A673 (cell line): ENCODE measurements around the gene SEPSECS.

ENCODE experiments used
- EZH2 ChIP-seq: fragments of 200-600 bp; sonication (generic); IDR thresholded peaks from 2 replicates; pipeline ENCODE4 v1.6.1; 2017; ENCODE audit warnings: borderline replicate concordance, low read depth, mild to moderate bottlenecking, mixed read lengths, antibody characterized with exemption, low read length; ENCODE audit not compliant: poor library complexity, severe bottlenecking
- TF ChIP-seq, protein P1 (sequence below): fragments of 300-800, 200-600 bp; sonication (generic); conservative IDR thresholded peaks from 2 replicates; pipeline ENCODE4 v1.5.1; 2017; ENCODE audit warnings: low read depth, mild to moderate bottlenecking, antibody characterized with exemption, low read length, moderate library complexity, mixed read lengths

DNA sequence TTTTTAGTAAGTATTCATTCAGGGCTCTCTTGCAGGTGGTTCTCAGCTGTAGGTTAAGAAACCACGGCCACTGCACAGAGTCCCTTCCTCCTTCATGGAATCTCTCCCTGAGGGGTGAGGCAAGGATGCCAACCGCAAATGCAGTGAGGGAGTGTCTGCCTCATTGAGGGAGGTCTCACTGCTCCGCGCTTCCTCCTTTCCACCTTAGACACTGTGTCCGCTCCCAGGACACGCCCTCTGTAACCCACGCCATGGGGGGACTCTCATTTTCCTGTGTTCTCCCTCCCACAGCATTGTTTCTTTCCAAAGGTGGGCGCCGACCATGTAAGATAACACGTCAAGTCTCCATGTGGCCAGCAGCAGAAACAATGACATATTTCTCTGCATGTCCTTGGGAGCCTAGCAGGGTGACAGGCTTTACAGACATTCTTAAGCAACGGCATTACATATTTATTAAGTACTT is 63.2 kb downstream of the SEPSECS start:
- TF ChIP-seq EZH2 = no peak
- TF ChIP-seq, protein P1, sequence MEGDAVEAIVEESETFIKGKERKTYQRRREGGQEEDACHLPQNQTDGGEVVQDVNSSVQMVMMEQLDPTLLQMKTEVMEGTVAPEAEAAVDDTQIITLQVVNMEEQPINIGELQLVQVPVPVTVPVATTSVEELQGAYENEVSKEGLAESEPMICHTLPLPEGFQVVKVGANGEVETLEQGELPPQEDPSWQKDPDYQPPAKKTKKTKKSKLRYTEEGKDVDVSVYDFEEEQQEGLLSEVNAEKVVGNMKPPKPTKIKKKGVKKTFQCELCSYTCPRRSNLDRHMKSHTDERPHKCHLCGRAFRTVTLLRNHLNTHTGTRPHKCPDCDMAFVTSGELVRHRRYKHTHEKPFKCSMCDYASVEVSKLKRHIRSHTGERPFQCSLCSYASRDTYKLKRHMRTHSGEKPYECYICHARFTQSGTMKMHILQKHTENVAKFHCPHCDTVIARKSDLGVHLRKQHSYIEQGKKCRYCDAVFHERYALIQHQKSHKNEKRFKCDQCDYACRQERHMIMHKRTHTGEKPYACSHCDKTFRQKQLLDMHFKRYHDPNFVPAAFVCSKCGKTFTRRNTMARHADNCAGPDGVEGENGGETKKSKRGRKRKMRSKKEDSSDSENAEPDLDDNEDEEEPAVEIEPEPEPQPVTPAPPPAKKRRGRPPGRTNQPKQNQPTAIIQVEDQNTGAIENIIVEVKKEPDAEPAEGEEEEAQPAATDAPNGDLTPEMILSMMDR = no peak
